Mammary epithelial cell (primary cell): ENCODE results near the gene CDH4.

Experiments
- EZH2 ChIP-seq: IDR thresholded peaks from 2 replicates; pipeline ENCODE4 v1.6.1; 2012; ENCODE audit warnings: low read length, inconsistent platforms, borderline replicate concordance
- TF ChIP-seq, protein P1 (sequence below), 2 donors: IDR thresholded peaks in 1 of 2; conservative IDR thresholded peaks in 1 of 2; 2 replicates each; pipeline ENCODE4 v1.5.1; 2011 to 2012; ENCODE audit warnings: inconsistent platforms in 2 of 2, low read length in 2 of 2, mild to moderate bottlenecking in 2 of 2, control low read depth in 1 of 2, low read depth in 1 of 2; ENCODE audit not compliant: insufficient read depth in 1 of 2; ENCODE audit errors: extremely low read depth in 1 of 2

DNA sequence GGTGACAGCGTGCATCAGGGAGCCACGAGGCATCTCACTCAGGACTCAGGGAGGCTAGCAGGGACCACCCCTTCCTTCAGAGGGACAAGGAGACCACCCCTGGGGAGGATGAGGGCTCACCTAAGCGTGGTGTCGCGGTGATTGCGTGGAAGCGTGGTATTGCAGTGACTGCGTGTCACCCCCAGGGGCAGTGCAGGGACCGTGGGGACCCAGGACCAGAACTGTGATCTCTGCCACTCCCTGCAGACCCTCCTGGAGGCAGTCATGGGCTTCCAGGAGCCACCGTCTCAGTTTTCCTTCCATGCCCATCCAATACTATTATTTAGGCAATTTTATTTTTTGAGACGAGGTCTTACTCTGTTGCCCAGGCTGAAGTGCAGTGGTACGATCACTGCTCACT is 666.5 kb downstream of the CDH4 start:
- TF ChIP-seq, protein P1, sequence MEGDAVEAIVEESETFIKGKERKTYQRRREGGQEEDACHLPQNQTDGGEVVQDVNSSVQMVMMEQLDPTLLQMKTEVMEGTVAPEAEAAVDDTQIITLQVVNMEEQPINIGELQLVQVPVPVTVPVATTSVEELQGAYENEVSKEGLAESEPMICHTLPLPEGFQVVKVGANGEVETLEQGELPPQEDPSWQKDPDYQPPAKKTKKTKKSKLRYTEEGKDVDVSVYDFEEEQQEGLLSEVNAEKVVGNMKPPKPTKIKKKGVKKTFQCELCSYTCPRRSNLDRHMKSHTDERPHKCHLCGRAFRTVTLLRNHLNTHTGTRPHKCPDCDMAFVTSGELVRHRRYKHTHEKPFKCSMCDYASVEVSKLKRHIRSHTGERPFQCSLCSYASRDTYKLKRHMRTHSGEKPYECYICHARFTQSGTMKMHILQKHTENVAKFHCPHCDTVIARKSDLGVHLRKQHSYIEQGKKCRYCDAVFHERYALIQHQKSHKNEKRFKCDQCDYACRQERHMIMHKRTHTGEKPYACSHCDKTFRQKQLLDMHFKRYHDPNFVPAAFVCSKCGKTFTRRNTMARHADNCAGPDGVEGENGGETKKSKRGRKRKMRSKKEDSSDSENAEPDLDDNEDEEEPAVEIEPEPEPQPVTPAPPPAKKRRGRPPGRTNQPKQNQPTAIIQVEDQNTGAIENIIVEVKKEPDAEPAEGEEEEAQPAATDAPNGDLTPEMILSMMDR (conservative IDR thresholded peaks at IDR 0.05 in 1 of 2, IDR thresholded peaks at IDR 0.05 in 1 of 2; ENCODE audit: extremely low read depth in 1 of 2, insufficient read depth in 1 of 2, low read depth in 1 of 2, low read length in 2 of 2): no peak
- TF ChIP-seq EZH2: no peak
